K562 (cell line): ENCODE measurements around the gene HAPLN2.

ENCODE experiments used
- AFF1 ChIP-seq, 2 experiments: fragments of 450-650 bp; IDR thresholded peaks; 2 replicates each; pipeline ENCODE4 v1.6.1; 2018; ENCODE audit warnings: mild to moderate bottlenecking in 2 of 2, low read depth in 1 of 2; ENCODE audit not compliant: partially characterized antibody in 2 of 2
- ARID2 ChIP-seq: fragments of 450-650 bp; IDR thresholded peaks from 2 replicates; pipeline ENCODE4 v1.6.1; 2017; ENCODE audit warnings: antibody characterized with exemption, mild to moderate bottlenecking
- CTCF ChIP-seq, 3 experiments: IDR thresholded peaks in 2 of 3; conservative IDR thresholded peaks in 1 of 3; 2 replicates each; pipeline ENCODE4 v1.5.1; 2011 to 2012; ENCODE audit warnings: low read length in 3 of 3, mild to moderate bottlenecking in 3 of 3, control low read depth in 2 of 3, improper control_type of control experiment in 1 of 3, inconsistent platforms in 1 of 3, low read depth in 1 of 3, mixed read lengths in 1 of 3, moderate library complexity in 1 of 3; ENCODE audit not compliant: insufficient read depth in 2 of 3
- EZH2 ChIP-seq: IDR thresholded peaks from 2 replicates; pipeline ENCODE4 v1.6.1; 2012; ENCODE audit warnings: low read depth, mild to moderate bottlenecking, inconsistent platforms, low read length, borderline replicate concordance
- MAZ ChIP-seq, 2 experiments: fragments of 450-650 bp in 1 of 2; sonication (generic) in 1 of 2; formaldehyde crosslinking; IDR thresholded peaks in 1 of 2; conservative IDR thresholded peaks in 1 of 2; 2 replicates each; pipeline versions ENCODE4 v1.4.0 to v1.5.0; 2020; ENCODE audit warnings: mild to moderate bottlenecking in 1 of 2, missing genetic modification reagents in 1 of 2
- NFE2L1 ChIP-seq: fragments of 450-650 bp; IDR thresholded peaks from 2 replicates; pipeline ENCODE4 v1.6.1; 2016; ENCODE audit warnings: missing genetic modification characterization, low read depth, mild to moderate bottlenecking, missing compliant biosample characterization, moderate library complexity, borderline replicate concordance
- POLR2A ChIP-seq: fragments of 450-650 bp; conservative IDR thresholded peaks from 2 replicates; pipeline ENCODE4 v1.6.1; 2016
- TRIM25 ChIP-seq: fragments of 450-650 bp; IDR thresholded peaks from 2 replicates; pipeline ENCODE4 v1.7.0; 2016; ENCODE audit warnings: borderline replicate concordance
- ZBTB2 ChIP-seq: fragments of 450-650 bp; IDR thresholded peaks from 2 replicates; pipeline ENCODE4 v1.6.1; 2016; ENCODE audit warnings: antibody characterized with exemption
- ZNF224 ChIP-seq: sonication (generic); formaldehyde crosslinking; IDR thresholded peaks from 2 replicates; pipeline ENCODE4 v1.8.0; 2022; ENCODE audit warnings: mild to moderate bottlenecking, missing genetic modification reagents
- ZNF436 ChIP-seq: fragments of 250-450, 450-650 bp; sonication (Bioruptor Pico); formaldehyde crosslinking; IDR thresholded peaks from 2 replicates; pipeline ENCODE4 v1.7.0; 2020; ENCODE audit warnings: mild to moderate bottlenecking
- ZSCAN29 ChIP-seq: fragments of 450-650 bp; IDR thresholded peaks from 2 replicates; pipeline ENCODE4 v1.6.1; 2017

GRCh38 chr1:156577550-156577949, 41.7 kb upstream of the HAPLN2 start:
- no peak for TF ChIP-seq EZH2
- no peak for TF ChIP-seq CTCF (IDR thresholded peaks at IDR 0.05 in 2 of 3, conservative IDR thresholded peaks at IDR 0.05 in 1 of 3; ENCODE audit: insufficient read depth in 2 of 3, low read depth in 1 of 3, low read length in 3 of 3)
- TF ChIP-seq POLR2A: no peak
- no peak for TF ChIP-seq ARID2
- no peak for TF ChIP-seq ZNF436 (CRISPR knock-in tag)
- no peak for TF ChIP-seq MAZ (CRISPR knock-in tag; conservative IDR thresholded peaks at IDR 0.05 in 1 of 2, IDR thresholded peaks at IDR 0.05 in 1 of 2)
- no peak for TF ChIP-seq ZSCAN29
- no peak for TF ChIP-seq ZBTB2
- TF ChIP-seq TRIM25: no peak
- no peak for TF ChIP-seq ZNF224 (CRISPR knock-in tag)
- TF ChIP-seq AFF1 (IDR thresholded peaks at IDR 0.05; ENCODE audit: low read depth in 1 of 2, partially characterized antibody in 2 of 2): no peak
- no peak for TF ChIP-seq NFE2L1 (tag)
